Activated CD8-positive, alpha-beta memory T cell treated with anti-CD3 and anti-CD28 coated beads, Interleukin-2, amount 10 ng/mL, durations not matched to agents 7 days and 5 days (primary cell): ENCODE measurements around the gene TERT. TPM values are rescaled to one million over a fixed set of nuclear protein-coding genes. Genes with fewer than 3 reads are reported as not detected.

Source experiments
- ATAC-seq: fragments of 150-1000 bp; cut with Tn5 transposase; one replicate; pipeline ENCODE4 v1.10.0; 2021; ENCODE audit warnings: moderate library complexity
- CTCF ChIA-PET: fragments of 350-600 bp; sonication (Branson Sonifier 250); formaldehyde crosslinking; loops from one replicate; lab custom pipeline; 2021; ENCODE audit warnings: antibody characterized with exemption; lab: Charles Lee
- DNase-seq: peaks from one replicate; pipeline ENCODE4 v3.0.0-alpha.2; 2020
- H3K27ac Mint-ChIP-seq: one replicate; pipeline ENCODE4 v1.8.0; 2021; ENCODE audit warnings: mild to moderate bottlenecking, mixed read lengths
- H3K27me3 Mint-ChIP-seq: one replicate; pipeline ENCODE4 v1.8.0; 2021; ENCODE audit warnings: mixed read lengths
- H3K36me3 Mint-ChIP-seq: one replicate; pipeline ENCODE4 v1.8.0; 2021; ENCODE audit warnings: mild to moderate bottlenecking, mixed read lengths
- H3K4me1 Mint-ChIP-seq: one replicate; pipeline ENCODE4 v1.8.0; 2021; ENCODE audit warnings: mixed read lengths
- H3K4me3 Mint-ChIP-seq: one replicate; pipeline ENCODE4 v1.8.0; 2021; ENCODE audit warnings: mild to moderate bottlenecking, moderate library complexity, mixed read lengths
- H3K9me3 Mint-ChIP-seq: one replicate; pipeline ENCODE4 v1.8.0; 2022; ENCODE audit warnings: low read depth, mixed read lengths
- total RNA-seq, 2 experiments: library from RNA; stranded (reverse); gene quantifications; one replicate each; pipeline ENCODE4 v1.2.3, GENCODE V29; 2021

Gene TERT
- total RNA-seq, 2 experiments from 2014 or later, result 0.82 to 1.5 TPM

DNA sequence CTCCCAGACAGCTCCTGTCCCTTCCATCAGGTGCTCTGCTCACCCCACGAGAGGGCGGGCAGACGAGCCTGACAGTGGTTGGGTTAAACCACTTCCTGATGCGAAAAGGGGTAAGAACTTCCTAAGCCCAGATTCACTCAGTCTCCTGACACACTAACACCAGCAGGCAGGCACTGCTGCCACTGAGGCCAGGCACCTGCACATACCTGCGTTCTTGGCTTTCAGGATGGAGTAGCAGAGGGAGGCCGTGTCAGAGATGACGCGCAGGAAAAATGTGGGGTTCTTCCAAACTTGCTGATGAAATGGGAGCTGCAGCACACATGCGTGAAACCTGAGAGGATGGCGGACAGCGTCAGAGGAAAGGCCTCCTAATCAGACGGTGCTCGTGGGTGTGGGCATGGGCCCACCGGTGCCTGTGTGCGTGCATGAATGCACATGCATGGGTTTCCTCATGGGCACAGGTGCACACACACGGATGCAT, 39.7 kb downstream of the TERT start:
- ATAC-seq (peak; percentile 87), DNase-seq (peak; percentile 74)
- CTCF ChIA-PET, result interaction anchor here (1.1 kb wide), 1 partner anchor 81 kb away, joined by 4 read pairs; no protein-coding TSS in a partner anchor
- Mint-ChIP-seq H3K4me1 (peaks cover 16% of the 10 kb centered on the region), H3K4me3 (no peak overlapping the region), H3K27ac (no peak overlapping the region), H3K9me3 (no peaks in the 10 kb centered on the region), H3K27me3 (peaks cover 2% of the 10 kb centered on the region), H3K36me3 (no peaks in the 10 kb centered on the region)

DNA sequence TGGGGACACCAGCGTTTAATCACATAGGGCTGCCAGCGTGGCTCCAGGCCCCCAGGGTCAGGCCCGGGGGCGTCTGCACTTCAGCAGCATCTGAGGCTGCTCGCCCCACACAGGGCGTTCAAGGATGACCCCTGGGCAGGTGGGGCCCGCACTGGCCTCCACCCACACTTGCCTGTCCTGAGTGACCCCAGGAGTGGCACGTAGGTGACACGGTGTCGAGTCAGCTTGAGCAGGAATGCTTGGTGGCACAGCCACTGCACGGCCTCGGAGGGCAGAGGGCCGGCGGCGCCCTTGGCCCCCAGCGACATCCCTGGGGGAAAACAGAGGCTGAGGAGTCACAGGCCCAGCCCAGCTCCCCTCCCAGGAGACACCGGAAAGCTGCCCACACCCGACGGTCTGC, 40.7 kb downstream of the TERT start:
- no peak overlapping the region for H3K27ac Mint-ChIP-seq
- DNase-seq, result no peak
- peaks cover 16% of the 10 kb centered on the region for H3K4me1 Mint-ChIP-seq
- no peak for ATAC-seq
- no peaks in the 10 kb centered on the region for H3K9me3 Mint-ChIP-seq
- H3K27me3 Mint-ChIP-seq, result peaks cover 2% of the 10 kb centered on the region
- CTCF ChIA-PET, result interaction anchor here (1.1 kb wide), 1 partner anchor 80 kb away, joined by 4 read pairs; no protein-coding TSS in a partner anchor
- no peaks in the 10 kb centered on the region for H3K36me3 Mint-ChIP-seq
- H3K4me3 Mint-ChIP-seq, result no peak overlapping the region

DNA sequence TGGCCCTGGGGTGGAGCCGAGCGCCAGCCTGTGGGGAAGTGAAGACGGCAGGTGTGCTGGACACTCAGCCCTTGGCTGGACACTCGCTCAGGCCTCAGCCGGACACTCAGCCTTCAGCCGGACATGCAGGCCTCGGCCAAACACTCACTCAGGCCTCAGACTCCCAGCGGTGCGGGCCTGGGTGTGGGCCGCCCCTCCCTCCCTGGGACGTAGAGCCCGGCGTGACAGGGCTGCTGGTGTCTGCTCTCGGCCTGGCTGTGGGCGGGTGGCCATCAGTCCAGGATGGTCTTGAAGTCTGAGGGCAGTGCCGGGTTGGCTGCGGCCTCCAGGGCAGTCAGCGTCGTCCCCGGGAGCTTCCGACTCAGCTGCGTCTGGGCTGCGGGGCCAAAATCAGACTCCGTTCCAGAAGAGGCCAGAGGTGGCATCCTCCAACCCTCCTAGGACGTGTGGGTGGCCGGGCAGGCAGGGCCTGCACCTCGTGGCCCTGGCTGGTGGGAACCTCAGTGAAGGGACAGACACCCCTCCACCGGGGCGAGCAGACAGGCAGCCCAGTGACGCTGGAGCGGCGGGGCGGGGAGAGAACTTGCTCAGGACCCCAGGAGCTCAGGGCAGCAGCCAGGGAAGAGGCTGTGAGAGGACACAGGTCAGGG, 41.3 kb downstream of the TERT start:
- Mint-ChIP-seq H3K9me3 (no peaks in the 10 kb centered on the region), H3K27me3 (peaks cover 2% of the 10 kb centered on the region), H3K27ac (no peak overlapping the region), H3K4me1 (peaks cover 16% of the 10 kb centered on the region), H3K36me3 (no peaks in the 10 kb centered on the region), H3K4me3 (no peak overlapping the region)
- DNase-seq, result no peak
- ATAC-seq, result no peak
- CTCF ChIA-PET, result no interaction called here

DNA sequence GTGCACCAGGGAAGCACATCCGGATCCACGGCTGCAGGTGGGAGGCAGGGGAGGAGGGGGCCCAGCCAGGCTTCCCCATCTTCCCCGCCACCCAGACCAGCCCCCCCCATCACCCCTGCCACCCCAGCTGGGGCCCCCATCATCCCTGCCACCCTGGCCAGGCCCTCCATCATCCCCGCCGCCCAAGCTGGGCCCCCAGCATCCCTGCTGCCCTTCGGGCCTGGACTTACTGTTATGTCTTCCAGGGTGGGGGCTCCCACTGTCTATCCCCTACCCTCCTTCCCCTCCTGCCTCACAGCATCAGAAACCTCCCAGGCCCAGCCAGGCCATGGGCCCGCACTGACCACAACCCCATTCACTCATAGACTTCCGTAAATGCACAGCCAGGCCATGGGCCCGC, 42.2 kb downstream of the TERT start:
- no peak for DNase-seq
- CTCF ChIA-PET, result no interaction called here
- Mint-ChIP-seq H3K27me3 (peaks cover 2% of the 10 kb centered on the region), H3K9me3 (no peaks in the 10 kb centered on the region), H3K27ac (no peak overlapping the region), H3K36me3 (no peaks in the 10 kb centered on the region), H3K4me3 (no peak overlapping the region), H3K4me1 (peaks cover 16% of the 10 kb centered on the region)
- no peak for ATAC-seq

DNA sequence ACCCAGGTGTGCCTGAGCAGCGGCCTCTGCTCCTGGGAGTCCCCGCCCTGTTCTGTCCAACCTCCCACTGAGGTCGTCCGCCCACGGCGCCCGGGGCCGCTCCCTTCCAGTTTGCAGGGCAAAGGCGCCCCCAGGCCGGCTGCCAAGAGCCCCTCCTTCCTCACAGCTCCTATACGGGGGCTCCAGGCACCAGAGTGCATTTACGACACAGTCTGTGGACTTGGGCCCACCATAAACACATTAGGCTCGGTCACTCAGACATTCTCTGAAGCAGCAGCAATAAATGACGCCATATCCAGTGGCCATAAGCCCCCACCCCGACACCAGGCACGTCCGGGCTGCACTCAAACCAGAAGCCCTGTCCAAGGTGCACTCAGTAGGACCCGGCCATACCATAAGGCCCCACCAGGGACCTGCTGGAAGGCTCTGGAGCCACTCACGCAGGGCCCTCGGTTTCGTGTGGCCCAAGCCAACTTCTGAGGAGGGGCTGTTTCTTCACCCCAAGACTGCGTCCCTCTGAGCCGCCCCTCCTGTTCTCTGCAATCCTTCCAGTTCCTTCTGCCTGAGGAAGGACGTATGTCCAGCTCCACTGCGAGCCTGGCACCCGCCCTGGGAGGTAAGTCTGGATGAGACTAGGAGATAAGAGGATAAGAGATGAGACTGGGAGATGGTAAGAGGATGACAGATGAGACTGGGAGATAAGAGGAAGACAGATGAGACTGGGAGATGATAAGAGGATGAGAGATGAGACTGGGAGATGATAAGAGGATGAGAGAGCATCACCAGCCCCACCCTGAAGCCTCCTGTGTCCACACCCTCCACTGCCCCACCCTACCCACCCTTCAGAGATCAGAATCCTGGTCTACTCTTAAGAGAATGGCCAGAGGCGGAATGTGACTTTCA, 42.9 kb downstream of the TERT start:
- no peak overlapping the region for H3K4me3 Mint-ChIP-seq
- no peak for DNase-seq
- ATAC-seq, result no peak
- CTCF ChIA-PET, result interaction anchor here (0.9 kb wide), 1 partner anchor 393 kb away, joined by 3 read pairs; no protein-coding TSS in a partner anchor
- H3K4me1 Mint-ChIP-seq, result peaks cover 16% of the 10 kb centered on the region
- no peaks in the 10 kb centered on the region for H3K36me3 Mint-ChIP-seq
- H3K9me3 Mint-ChIP-seq, result no peaks in the 10 kb centered on the region
- peaks cover 6% of the 10 kb centered on the region for H3K27me3 Mint-ChIP-seq
- no peak overlapping the region for H3K27ac Mint-ChIP-seq

DNA sequence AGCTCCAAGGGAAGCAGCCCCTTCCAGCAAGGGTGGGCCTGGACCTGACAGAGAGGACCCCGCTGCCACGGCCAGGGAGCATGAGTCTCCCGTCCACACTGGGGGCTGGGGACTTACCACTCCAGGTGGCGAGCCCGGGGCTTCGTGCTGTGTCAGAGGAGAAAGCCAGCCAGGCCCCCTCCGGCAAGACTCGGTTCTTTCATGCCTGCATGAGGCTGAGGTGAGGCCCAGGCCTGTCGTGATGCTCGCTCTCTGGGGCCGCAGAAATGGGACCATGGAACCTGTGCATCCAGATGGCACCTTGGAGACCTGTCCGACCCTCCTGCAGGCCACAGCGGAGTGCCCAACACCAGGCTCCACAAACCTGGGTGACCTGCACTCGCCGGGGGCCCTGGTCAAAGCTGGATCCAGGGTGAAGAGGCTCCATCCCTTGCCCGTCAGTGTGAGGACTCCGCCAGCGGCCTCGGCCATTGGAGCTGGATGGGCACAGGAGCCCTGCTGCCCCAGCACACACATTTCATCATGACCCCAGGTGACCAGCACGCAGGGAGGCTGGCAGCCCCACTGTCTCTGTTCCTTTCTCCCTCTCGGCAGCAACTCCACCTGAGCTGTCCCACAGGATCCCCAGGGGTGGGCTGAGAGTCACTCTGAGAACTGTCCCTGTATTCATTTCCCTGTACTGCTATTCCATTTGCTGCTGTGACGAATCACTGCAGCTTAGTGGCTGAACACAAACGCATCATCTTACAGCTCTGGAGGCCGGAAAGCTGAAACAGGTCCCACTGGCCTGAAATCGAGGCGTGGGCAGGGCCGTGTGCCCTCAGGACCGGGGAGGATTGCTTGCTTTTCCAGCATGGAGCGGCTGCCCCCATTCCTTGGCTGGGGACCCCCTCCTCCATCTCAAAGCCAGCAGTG, 45.2 kb downstream of the TERT start:
- DNase-seq (no peak), ATAC-seq (no peak)
- H3K4me3 Mint-ChIP-seq, result no peak overlapping the region
- no peak overlapping the region for H3K27ac Mint-ChIP-seq
- H3K27me3 Mint-ChIP-seq, result peaks cover 4% of the 10 kb centered on the region
- CTCF ChIA-PET, result interaction anchor here (0.9 kb wide), 1 partner anchor 404 kb away, joined by 3 read pairs; no protein-coding TSS in a partner anchor
- H3K4me1 Mint-ChIP-seq, result peaks cover 2% of the 10 kb centered on the region
- H3K36me3 Mint-ChIP-seq, result no peaks in the 10 kb centered on the region
- no peaks in the 10 kb centered on the region for H3K9me3 Mint-ChIP-seq

DNA sequence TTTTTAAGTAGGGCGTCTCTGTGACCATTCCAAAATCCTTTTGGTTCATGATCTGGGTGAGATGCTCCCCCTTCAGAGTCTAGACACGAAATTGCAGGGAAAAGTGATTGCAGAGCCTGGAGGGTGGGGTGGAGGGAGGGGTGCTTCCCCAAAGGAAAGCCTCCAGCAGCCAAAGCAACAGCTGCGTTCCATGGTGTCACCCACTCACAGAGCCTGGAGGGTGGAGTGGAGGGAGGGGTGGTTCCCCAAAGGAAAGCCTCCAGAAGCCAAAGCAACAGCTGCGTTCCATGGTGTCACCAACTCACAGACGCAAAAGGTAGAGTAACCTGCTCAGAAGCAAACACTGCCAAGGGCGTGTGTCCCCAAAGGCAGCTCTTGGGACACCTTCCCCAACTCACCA, 47.1 kb downstream of the TERT start:
- Mint-ChIP-seq H3K36me3 (no peaks in the 10 kb centered on the region), H3K27ac (no peak overlapping the region), H3K4me3 (no peak overlapping the region), H3K4me1 (no peaks in the 10 kb centered on the region), H3K27me3 (peaks cover 4% of the 10 kb centered on the region), H3K9me3 (no peaks in the 10 kb centered on the region)
- CTCF ChIA-PET, result no interaction called here
- ATAC-seq, result no peak
- no peak for DNase-seq

DNA sequence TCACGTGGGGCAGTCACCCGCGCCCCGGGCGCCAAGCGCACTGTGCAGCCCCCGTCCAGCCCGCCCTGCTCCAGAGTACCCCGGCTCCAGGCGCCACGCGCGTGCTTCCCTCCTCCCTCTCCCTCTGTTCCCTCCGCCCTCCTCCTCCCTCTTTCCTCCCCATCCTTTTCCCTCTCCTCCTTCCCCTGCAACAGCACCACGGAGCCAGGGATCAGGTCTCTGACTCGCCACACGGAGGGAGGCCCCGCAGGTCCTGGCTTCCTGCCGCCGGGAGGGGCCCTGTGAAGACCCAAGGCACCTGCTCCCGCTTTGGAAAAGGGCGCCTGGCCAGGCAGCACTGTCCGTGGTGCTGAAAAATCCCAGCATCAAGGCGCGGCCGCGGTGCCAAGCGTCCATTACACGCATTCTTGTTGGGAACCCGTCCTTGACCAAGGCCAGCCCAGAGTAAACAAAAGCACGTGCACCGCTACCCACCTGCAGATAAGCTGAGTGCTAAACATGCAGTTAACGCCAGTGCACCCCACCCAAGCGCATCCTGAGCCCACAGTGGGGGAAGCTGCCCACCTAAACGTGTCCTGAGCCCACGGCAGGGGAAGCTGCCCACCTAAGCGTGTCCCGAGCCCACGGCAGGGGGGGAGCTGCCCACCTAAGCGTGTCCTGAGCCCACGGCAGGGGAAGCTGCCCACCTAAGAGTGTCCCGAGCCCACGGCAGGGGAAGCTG, 48.0 kb downstream of the TERT start:
- Mint-ChIP-seq H3K36me3 (no peaks in the 10 kb centered on the region), H3K9me3 (no peaks in the 10 kb centered on the region), H3K4me1 (no peaks in the 10 kb centered on the region), H3K27me3 (peaks cover 4% of the 10 kb centered on the region), H3K4me3 (no peak overlapping the region), H3K27ac (no peak overlapping the region)
- no peak for DNase-seq
- CTCF ChIA-PET, result no interaction called here
- ATAC-seq, result no peak

DNA sequence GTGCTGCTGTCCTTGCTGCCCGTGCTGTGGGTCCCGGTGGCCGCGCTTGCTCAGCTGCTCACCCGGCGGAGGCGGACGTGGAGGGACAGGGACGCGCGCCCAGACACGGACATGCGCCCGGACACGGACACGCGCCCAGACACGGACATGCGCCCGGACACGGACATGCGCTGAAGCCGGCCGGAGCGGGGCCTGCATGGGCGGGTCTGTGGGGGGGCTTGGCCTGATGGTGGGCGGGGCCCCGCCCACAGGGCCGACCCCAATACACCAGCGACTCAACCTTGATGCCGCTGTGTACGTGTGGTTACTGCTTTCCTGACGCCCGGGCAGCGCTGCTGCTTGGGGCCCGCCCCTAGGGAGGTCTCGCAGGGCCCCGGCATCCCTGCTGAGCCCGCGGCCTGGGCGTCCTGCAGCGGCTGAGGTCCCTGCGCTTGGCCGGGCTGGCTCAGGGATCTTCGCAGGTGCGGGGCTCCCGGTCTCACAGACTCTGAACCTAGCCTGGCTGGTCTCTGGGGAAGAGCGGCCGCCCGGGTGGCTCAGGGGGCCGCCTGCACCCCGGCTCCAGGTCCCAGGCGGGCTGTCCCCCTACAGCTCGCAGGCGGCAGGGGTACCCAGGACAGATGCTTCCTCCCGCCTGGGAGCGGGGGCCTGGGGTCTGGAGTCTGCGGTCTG, 48.8 kb downstream of the TERT start:
- ATAC-seq, result no peak
- CTCF ChIA-PET, result no interaction called here
- DNase-seq, result no peak

DNA sequence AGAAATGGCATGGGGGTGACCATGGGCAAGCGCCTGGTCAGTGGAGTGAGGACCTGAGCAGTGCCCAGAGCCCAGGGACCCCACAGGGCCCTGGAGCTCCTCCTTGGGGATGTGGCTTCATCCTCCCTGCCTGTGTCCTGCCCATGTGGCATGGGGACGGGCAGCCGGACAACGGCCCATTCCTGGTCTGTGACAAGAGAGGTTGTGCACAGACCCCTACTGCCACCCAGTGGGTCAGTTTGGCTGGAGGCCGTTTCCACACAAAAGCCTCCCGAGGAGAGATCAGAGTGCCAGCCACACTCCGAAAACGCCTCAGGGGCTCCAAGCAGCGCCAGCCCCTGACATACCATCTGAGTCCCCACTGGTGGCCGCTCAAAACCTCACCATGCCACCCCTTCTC, 49.9 kb downstream of the TERT start:
- no peak overlapping the region for H3K27ac Mint-ChIP-seq
- CTCF ChIA-PET, result no interaction called here
- H3K4me3 Mint-ChIP-seq, result no peak overlapping the region
- no peaks in the 10 kb centered on the region for H3K36me3 Mint-ChIP-seq
- no peaks in the 10 kb centered on the region for H3K4me1 Mint-ChIP-seq
- peaks cover 4% of the 10 kb centered on the region for H3K27me3 Mint-ChIP-seq
- no peaks in the 10 kb centered on the region for H3K9me3 Mint-ChIP-seq
- ATAC-seq, result no peak
- no peak for DNase-seq

More for the DNA sequence above, 48.8 kb downstream of the TERT start:
- Mint-ChIP-seq H3K27ac (no peak overlapping the region), H3K27me3 (peaks cover 4% of the 10 kb centered on the region), H3K9me3 (no peaks in the 10 kb centered on the region), H3K4me3 (no peak overlapping the region), H3K4me1 (no peaks in the 10 kb centered on the region), H3K36me3 (no peaks in the 10 kb centered on the region)

DNA sequence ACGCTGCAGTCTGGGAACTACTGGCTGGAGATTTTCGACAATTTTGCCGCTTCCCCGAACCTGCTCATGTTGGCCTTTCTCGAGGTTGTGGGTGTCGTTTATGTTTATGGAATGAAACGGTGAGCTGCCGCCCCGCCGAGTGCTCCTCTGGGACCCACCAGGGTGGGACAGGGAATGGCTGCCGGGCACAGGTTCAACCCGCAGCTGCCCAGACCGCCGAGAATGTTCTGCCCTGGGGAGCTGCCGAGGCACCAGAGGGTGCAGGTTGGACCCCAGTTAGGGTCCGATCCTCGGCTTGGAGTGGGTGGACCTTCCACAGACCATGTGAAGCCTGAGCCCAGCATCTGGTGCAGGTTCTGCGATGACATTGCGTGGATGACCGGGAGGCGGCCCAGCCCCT, 50.6 kb downstream of the TERT start:
- ATAC-seq (no peak), DNase-seq (no peak)
- Mint-ChIP-seq H3K36me3 (no peaks in the 10 kb centered on the region), H3K27ac (no peak overlapping the region), H3K27me3 (peaks cover 4% of the 10 kb centered on the region), H3K4me3 (no peak overlapping the region), H3K4me1 (no peaks in the 10 kb centered on the region), H3K9me3 (no peaks in the 10 kb centered on the region)
- CTCF ChIA-PET, result no interaction called here

DNA sequence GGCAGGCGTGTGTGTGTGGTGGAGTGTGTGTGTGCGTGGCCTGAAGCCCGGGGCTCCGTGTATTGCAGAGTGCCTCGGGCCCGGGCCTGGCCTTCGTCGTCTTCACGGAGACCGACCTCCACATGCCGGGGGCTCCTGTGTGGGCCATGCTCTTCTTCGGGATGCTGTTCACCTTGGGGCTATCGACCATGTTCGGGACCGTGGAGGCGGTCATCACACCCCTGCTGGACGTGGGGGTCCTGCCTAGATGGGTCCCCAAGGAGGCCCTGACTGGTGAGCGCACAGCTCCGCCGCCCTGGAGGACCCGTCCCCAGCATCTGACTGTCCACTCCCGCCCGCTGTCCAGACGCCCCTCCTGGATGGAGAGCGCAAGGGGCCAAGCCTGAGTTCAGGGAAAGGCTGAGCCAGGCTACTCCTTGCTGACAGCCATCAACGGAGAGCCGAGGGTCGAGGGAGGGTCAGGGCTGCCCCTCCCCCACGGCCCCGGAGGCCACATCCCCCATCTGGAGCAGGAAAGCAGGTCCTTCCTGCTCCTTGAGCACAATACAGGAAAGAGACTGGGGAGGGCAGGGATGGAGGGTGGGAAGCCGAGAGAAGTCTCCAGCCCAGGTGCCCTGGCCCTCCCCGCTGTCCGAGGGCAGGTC, 51.3 kb downstream of the TERT start:
- Mint-ChIP-seq H3K4me1 (no peaks in the 10 kb centered on the region), H3K27me3 (peaks cover 4% of the 10 kb centered on the region), H3K27ac (no peak overlapping the region), H3K4me3 (no peak overlapping the region), H3K9me3 (no peaks in the 10 kb centered on the region), H3K36me3 (no peaks in the 10 kb centered on the region)
- DNase-seq (no peak), ATAC-seq (no peak)
- CTCF ChIA-PET, result no interaction called here
